ENCODE data around the gene RNU7-1.

RNU7-1 gene

GRCh38 chr12:6921539-6921938, 22.1 kb upstream of the RNU7-1 start:
- H3K4me3 ChIP-seq (ENCODE audit: low read depth, low read length): no peak overlapping the region
- TF ChIP-seq, protein P1, sequence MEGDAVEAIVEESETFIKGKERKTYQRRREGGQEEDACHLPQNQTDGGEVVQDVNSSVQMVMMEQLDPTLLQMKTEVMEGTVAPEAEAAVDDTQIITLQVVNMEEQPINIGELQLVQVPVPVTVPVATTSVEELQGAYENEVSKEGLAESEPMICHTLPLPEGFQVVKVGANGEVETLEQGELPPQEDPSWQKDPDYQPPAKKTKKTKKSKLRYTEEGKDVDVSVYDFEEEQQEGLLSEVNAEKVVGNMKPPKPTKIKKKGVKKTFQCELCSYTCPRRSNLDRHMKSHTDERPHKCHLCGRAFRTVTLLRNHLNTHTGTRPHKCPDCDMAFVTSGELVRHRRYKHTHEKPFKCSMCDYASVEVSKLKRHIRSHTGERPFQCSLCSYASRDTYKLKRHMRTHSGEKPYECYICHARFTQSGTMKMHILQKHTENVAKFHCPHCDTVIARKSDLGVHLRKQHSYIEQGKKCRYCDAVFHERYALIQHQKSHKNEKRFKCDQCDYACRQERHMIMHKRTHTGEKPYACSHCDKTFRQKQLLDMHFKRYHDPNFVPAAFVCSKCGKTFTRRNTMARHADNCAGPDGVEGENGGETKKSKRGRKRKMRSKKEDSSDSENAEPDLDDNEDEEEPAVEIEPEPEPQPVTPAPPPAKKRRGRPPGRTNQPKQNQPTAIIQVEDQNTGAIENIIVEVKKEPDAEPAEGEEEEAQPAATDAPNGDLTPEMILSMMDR (IDR thresholded peaks at IDR 0.05; ENCODE audit: insufficient read depth, low read depth, low read length, missing control alignments): no peak
- no peak for DNase-seq (ENCODE audit: low read depth)

DNA sequence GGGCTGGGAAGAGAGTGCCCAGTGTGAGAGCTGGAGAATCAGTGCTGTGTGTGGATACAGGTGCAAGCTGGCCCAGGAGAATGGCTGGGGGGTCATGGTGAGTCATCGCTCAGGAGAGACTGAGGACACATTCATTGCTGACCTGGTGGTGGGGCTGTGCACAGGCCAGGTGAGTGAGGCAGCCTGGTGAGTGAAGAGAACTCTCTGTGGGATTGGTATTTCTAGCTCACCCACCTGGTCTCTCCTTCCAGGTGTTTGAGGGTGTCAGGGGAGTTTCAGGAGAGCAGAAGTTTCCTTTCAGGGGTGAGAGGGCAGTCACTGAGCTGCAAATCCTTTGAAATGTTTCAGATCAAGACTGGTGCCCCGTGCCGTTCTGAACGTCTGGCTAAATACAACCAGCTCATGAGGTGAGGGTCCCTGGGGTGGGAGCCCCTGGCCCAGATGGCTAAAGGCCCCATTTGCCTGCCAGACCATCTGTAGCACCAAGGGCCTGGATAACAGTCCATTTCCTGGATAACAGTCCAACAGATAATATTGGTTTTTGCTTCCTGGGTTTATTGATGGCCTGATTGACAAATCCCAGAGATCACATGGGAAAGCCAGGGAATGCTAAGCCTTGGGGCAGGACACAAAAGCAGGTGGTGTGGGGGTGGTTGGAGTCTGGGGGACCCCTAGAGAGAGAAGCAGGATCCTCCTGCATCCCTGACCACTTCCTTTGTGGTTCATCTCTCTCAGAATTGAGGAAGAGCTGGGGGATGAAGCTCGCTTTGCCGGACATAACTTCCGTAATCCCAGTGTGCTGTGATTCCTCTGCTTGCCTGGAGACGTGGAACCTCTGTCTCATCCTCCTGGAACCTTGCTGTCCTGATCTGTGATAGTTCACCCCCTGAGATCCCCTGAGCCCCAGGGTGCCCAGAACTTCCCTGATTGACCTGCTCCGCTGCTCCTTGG, 21.3 kb upstream of the RNU7-1 start:
- peak overlapping the region; percentile 5; the same call in 1 of the 2 replicates for H3K4me3 ChIP-seq (ENCODE audit: low read depth, low read length)
- peak; percentile 64 for DNase-seq (ENCODE audit: low read depth)
- TF ChIP-seq, protein P1 (IDR thresholded peaks at IDR 0.05; ENCODE audit: insufficient read depth, low read depth, low read length, missing control alignments): no peak

- TF ChIP-seq, protein P1 (IDR thresholded peaks at IDR 0.05; ENCODE audit: insufficient read depth, low read depth, low read length, missing control alignments): no peak
- no peak for DNase-seq (ENCODE audit: low read depth)
- no peak overlapping the region for H3K4me3 ChIP-seq (ENCODE audit: low read depth, low read length)
Observed at GRCh38 chr12:6923003-6923732, 20.4 kb upstream of the RNU7-1 start.

DNA sequence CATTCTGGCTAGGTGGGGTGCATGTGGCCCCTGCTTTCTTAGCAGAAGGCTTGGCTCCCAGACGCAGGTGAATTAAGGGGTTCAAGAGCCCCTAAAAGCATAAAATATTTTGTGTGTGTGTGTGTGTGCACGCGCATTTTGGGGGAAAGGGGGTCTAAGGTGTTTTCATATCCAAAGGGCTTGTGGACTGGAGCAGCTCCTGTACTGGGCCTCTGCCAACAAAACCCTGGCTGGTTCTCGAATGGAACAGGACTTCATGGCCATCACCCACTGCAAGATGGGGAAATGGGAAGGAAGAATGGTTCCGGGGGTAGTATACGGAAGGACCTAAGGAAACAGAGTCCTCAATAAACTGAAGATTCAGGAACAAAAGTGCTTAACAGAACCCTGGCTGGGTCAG, 19.8 kb upstream of the RNU7-1 start:
- DNase-seq (ENCODE audit: low read depth): no peak
- no peak overlapping the region for H3K4me3 ChIP-seq (ENCODE audit: low read depth, low read length)
- TF ChIP-seq, protein P1 (IDR thresholded peaks at IDR 0.05; ENCODE audit: insufficient read depth, low read depth, low read length, missing control alignments): no peak

- TF ChIP-seq, protein P1 (IDR thresholded peaks at IDR 0.05; ENCODE audit: insufficient read depth, low read depth, low read length, missing control alignments): no peak
- no peak overlapping the region for H3K4me3 ChIP-seq (ENCODE audit: low read depth, low read length)
- DNase-seq (ENCODE audit: low read depth): no peak
Observed at GRCh38 chr12:6925239-6925539, 18.4 kb upstream of the RNU7-1 start.

- no peak overlapping the region for H3K4me3 ChIP-seq (ENCODE audit: low read depth, low read length)
- no peak for DNase-seq (ENCODE audit: low read depth)
- TF ChIP-seq, protein P1 (IDR thresholded peaks at IDR 0.05; ENCODE audit: insufficient read depth, low read depth, low read length, missing control alignments): no peak
Observed at GRCh38 chr12:6925540-6926279, 17.9 kb upstream of the RNU7-1 start.

All from GM12865 (cell line).